HL-60/S4 treated with phorbol 12-myristate 13-acetate at 8.2 ng/mL for 4 days and 3 days (cell line): ENCODE data around the gene MYH14.
"Not testable (repeated sequence)": the region's sequence is repeated elsewhere in the genome, so short reads cannot be mapped to it uniquely, and the experiment has no call there.

Experiments
- in situ Hi-C: fragments of 300-500 bp; cut with MboI; formaldehyde crosslinking; loops from 2 replicates; pipeline ENCODE4 v1.15.0; 2022; ENCODE audit warnings: low sequenced_read_pairs

Gene MYH14

DNA sequence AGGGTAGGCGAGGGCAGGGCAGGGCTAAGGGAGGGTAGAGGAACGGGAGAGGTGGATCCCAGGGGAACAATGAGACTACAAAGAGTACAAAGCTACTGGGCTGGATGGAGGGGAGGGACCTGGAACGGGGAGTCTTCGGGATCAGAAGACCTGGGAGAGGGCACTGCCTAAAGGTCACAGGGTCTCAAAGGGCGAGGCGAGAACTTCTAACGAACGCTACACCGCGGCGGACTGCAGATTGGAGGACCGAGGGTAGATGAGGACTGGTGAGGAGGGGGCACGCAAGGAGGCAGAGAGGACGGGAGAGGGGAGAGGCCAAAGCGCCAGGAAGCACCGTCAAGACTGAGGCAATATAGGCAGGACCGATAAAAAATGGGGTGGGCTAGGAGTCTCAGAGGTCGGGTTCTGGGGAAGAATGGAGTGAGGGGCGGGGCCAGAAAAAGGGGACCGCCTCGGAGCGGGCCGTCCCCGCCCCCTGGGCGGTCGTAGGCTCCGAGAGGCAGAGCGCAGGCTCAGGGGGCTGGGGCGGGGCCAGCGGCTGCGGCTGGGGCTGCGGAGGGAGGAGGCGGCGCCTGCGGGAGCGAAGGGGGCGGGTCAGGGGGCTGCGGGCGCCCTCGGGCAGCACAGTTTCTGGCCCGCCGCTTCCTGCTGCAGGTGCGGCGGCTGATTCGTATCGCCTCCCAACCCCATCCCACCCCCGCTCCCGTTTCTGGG, 127.1 kb downstream of the MYH14 start:
- in situ Hi-C loops = no loop called here

GRCh38 chr19:50331221-50331993, 128.0 kb downstream of the MYH14 start:
- in situ Hi-C loops = no loop called here

- in situ Hi-C loops = no loop called here
These were observed 128.5 kb downstream of the MYH14 start for GRCh38 chr19:50331994-50332243.

DNA sequence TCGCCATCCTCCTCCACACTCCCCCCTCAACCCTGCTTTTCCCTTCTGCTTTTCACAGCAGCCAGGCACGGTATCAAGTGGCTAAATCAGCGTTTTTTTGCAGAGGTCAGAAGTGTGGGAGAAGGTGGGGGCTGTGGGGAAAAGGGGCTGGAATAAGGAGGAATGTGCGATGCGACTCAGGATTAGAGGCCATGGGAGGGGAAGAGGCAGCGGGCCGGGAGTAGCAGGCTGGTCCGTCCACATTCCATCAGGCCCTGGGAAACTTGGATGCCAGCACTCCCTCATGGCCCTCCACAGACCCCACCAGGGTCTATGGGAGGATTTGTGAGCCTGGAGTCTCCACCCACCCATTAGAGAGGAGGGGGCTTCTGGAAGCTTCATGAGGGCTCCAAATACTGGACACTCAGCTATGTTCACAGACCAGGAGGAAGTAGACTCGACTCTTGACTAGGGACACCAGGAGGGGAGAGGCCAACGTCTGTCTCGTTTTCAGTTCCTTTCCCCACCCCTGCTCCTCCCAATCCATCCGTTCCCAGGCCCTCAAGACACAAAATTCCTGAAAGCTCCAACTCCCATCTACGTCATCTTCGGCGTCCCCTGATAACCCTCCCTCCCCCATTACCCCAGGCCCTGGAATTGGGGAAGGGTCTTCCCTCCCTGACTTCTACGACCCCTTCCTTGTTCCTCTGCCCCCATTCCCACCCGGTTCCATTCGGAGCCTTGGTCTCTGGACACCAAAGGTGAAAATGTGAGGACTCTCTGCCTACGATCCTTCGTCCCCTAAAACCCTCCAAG, 129.0 kb downstream of the MYH14 start:
- in situ Hi-C loops = no loop called here

DNA sequence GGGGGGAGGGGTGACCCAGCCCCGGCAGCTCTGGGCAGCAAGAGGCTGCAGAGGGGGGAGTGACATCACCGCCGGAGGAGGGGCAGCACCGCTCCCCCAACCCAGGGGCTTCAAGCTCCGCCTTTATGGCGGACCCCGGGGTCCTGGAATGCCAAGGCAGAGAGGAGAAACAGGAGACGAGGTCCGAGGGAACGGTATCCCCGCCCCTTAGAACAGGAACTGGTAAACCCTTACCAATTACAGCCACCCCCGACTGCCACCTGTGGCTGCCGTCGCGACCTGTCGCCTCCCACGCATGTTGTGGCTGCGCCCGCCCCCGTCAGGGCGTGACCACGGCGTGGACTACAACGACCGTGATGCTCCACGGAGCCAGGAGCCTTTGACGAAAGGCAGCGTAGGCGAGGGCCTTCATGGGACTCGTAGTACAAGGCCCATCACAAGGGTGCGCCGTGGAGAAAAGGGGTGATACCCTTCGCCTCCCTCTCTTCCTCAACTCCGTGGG, 129.9 kb downstream of the MYH14 start:
- in situ Hi-C loops = no loop called here

GRCh38 chr19:50333737-50334617, 130.6 kb downstream of the MYH14 start:
- in situ Hi-C loops = no loop called here

- in situ Hi-C loops = no loop called here
These were observed 131.5 kb downstream of the MYH14 start for GRCh38 chr19:50334741-50335421.

GRCh38 chr19:50337031-50337430, 133.6 kb downstream of the MYH14 start:
- in situ Hi-C loops = not testable (repeated sequence)

GRCh38 chr19:50340331-50340730, 136.9 kb downstream of the MYH14 start:
- in situ Hi-C loops = no loop called here

GRCh38 chr19:50341091-50341564, 137.7 kb downstream of the MYH14 start:
- in situ Hi-C loops = no loop called here

DNA sequence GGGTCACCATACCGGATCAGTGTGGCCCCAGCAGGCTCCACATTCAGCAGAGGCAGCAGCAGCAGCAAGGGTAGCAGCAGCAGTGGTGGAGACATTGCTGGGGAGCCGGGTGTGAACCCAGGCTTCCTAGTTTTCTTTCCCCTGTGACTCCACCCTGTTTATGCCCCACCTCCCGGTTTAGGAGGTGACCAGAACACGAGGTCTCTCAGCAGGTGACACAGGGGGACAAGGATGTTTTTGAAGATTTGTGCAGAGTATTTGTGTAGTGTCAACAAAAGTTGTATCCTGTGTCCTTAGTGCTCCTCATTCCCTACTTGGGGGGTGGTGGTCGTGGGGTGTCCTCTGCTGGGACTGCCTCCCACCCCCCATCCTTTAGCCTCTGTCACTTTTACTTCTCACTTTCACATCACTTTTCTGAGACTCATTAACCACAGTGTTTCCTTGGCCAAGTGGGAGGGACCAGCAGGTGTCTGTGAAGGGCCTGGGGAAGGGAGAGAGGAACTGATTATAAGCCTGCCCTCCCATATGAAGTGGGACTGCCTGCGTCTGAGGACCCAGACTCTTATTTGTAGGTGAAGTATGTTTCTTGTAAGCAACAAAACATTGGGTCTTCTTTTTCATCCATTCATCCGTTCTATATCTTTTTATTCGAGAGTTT, 141.4 kb downstream of the MYH14 start:
- in situ Hi-C loops = no loop called here

DNA sequence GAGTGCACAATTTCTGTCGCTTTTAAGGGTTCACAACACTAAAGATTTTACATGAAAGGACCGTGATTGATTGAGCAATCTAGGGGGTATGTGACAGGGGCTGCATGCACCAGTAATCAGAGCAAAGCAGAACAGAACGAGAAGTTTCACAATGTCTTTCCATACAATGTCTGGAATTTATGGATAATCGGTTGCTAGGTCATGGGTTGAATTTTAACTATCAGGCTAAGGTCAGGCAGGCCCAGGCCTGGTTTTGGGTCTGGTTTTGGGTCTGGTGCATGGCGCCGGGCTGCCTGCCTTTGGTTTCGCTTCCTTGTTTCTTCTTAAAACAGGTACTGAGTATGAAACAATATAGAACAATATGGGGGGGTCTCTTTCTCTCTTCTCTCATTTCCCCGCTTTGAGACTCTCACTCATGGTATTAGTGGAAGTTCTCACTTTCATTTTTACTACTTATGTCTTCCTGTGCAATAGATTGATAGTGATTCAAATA, 143.7 kb downstream of the MYH14 start:
- in situ Hi-C loops = not testable (repeated sequence)

DNA sequence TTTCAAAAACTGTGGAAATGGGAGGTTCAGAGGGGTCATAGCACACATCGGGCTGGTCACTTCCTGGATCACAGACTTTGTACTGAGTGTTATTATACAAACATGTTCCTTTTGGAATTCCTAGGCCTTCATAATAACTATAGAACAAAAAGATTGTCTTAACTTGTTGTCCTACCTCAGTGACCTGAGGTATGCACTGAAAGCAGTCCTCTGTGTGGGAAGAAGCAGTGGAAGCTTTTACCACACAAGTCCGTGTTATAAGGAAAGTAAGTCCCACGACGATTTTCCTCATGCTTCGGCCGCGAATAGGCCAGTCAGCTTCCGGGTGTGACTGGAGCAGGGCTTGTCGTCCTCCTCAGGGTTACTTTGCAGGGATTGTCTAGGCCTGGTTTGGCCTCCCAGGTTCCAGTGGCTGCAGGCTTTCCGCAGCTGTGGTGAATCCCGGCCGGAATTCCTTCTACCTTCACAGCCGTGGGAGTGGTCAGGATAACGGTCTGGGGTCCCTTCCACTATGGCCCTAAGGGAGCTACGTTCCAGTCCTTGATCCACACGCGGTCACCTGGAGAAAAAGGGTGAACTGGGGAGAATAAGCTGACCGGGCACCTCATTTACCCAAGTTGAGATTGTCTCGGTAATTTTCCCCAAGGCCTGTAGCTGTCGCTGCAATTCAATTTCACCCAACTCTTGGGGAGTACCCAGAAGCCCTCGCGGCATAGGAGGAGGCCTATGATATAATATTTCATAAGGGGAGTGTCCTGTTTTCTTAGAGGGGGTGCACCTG, 146.0 kb downstream of the MYH14 start:
- in situ Hi-C loops = loop anchor here (25.0 kb wide), 1 partner anchor 438 kb away; the partner anchor contains the start of gene ACP4

GRCh38 chr19:50352242-50352641, 148.8 kb downstream of the MYH14 start:
- in situ Hi-C loops = loop anchor here (25.0 kb wide), 1 partner anchor 435 kb away; the partner anchor contains the start of gene ACP4

GRCh38 chr19:50353487-50353880, 150.1 kb downstream of the MYH14 start:
- in situ Hi-C loops = loop anchor here (25.0 kb wide), 1 partner anchor 434 kb away; the partner anchor contains the start of gene ACP4

DNA sequence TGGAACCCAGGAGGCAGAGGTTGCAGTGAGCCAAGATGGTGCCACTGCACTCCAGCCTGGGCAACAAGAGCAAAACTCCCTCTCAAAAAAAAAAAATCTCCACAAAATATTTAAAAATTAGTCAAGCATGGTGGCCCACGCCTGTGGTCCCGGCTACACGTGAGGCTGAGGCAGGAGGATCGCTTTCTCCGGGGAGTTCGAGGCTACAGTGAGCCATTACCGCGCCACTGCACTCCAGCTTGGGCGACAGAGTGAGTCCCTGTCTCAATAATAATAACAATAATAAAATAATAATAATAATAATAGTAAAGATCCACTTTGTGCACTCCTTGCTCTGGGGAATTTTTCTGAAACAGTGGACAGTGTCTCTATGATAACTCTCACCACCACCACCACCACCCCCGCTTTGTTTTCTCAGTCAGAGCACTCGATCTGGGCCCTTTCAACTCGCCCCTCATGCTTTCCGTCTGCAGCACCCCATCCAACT, 153.3 kb downstream of the MYH14 start:
- in situ Hi-C loops = loop anchor here (25.0 kb wide), 1 partner anchor 431 kb away; the partner anchor contains the start of gene ACP4

DNA sequence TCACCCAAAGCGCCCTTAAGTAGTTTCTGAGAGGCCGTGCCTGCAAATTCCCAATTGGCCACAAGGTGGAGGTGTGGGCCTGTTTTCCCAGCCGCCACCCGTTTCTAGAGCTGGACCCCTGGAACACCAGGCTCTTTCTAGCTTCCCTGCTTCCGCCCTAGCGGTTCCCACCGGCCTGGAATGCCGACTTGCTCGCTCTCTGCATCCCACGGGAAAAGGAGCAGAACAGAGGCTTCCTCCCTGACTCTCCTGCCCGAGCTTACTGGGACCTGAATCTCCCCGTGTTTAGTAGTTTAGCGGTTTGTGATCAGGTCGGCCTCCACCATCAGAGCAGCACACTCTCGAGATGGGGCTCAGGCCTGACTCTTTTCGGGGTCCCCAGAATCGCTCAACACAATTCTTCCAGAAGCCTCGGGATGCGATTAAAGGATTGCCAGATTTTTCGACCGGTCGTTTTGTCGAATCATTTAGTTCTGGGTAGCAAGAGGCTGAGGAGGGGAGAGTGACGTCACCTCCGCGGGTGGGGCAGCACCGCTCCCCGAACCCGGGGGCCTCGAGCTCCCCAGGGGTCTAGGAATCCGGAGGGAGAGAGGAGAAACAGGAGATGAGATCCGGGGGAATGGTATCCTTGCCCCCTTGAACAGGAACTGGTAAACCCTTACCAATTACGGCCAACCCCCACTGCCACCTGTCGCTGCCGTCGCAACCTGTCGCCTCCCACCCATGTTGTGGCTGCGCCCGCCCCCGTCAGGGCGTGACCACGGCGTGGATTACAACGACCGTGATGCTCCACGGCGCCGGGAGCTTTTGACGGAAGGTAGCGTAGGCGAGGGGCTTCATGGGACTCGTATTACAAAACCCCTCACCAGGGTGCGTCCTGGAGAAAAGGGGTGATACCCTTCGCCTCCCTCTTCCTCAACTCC, 154.0 kb downstream of the MYH14 start:
- in situ Hi-C loops = loop anchor here (25.0 kb wide), 1 partner anchor 430 kb away; the partner anchor contains the start of gene ACP4
